Activated CD4-positive, CD25-positive, alpha-beta regulatory T cell (primary cell): ENCODE results near the gene NHSL1.

Experiments
- DNase-seq, 4 experiments: peaks; one replicate each; lab custom pipeline; 2025; lab: John Stamatoyannopoulos, UW

NHSL1 gene

GRCh38 chr6:138522611-138523010, 23.3 kb upstream of the NHSL1 start:
- no peak for DNase-seq

GRCh38 chr6:138521790-138522189, 22.5 kb upstream of the NHSL1 start:
- no peak for DNase-seq

- DNase-seq, result no peak
Observed at GRCh38 chr6:138520463-138520862, 21.2 kb upstream of the NHSL1 start.

- DNase-seq, result no peak
Observed at GRCh38 chr6:138518054-138518453, 18.8 kb upstream of the NHSL1 start.

DNA sequence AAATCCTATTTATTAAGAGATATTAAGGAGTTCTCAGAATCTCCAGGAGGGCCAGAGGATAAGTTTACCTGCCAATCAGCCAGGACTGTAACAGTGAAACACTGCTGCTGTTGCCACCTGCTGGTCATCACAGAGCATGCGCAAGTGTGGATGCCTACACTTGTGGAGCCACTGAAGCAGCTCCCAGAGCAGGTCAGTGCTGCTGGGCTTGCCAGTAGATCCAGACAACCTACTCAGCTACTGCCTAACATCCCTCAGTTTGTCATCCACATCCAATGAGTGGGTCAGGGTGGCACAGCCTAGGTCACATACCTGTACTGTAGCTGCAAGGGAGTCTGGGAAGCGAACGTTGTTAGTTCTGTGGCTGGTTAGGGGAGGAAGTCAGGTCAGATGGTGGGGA, 18.3 kb upstream of the NHSL1 start:
- DNase-seq, result peak in 2 of 4 experiments; percentile 4 to 9

GRCh38 chr6:138515657-138516248, 16.5 kb upstream of the NHSL1 start:
- no peak for DNase-seq

- DNase-seq, result peak in 2 of 4 experiments; percentile 2 to 7
Observed at GRCh38 chr6:138514860-138515540, 15.7 kb upstream of the NHSL1 start.

GRCh38 chr6:138512609-138513008, 13.3 kb upstream of the NHSL1 start:
- DNase-seq, result no peak

DNA sequence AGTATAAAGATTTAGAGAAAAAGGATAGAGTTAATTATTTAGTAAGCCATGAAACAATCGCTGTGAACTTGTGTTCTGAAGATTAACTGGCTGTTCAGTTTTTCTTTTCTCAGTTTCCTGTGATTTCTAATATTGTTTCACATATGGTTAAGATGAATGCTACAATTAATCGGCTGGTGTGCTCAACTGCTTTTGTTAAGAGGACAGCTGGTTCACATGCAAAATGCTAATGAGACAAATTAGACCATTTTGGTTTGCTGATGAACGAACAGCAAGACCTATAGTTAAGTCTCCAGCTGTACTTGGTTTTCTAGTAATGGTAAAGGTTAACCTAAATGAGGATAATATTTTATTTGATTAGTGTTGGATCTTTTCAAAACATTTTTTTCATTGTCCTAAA, 10.8 kb upstream of the NHSL1 start:
- DNase-seq, result no peak

DNA sequence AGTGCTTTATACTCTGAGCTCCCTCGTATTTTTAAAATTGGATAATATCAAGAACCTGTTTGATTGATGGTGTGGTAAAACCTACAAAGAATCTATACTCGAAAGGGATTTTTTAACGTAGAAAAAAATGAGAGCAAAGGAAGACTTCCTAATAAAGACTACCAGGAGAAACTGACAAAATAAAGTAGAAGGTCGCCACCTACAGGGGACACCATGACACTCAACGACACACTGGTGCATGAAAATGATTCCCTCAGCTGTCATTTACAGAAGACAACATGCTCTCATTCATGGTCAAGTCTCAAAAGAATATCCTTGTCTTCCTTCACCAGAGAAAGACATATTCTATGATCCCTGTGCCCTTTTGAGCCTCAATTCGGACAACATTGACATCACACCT, 10.1 kb upstream of the NHSL1 start:
- peak in 2 of 4 experiments; percentile 5 to 10 for DNase-seq

- DNase-seq, result no peak
Observed at GRCh38 chr6:138508676-138508988, 9.3 kb upstream of the NHSL1 start.

- no peak for DNase-seq
Observed at GRCh38 chr6:138507977-138508675, 8.8 kb upstream of the NHSL1 start.

DNA sequence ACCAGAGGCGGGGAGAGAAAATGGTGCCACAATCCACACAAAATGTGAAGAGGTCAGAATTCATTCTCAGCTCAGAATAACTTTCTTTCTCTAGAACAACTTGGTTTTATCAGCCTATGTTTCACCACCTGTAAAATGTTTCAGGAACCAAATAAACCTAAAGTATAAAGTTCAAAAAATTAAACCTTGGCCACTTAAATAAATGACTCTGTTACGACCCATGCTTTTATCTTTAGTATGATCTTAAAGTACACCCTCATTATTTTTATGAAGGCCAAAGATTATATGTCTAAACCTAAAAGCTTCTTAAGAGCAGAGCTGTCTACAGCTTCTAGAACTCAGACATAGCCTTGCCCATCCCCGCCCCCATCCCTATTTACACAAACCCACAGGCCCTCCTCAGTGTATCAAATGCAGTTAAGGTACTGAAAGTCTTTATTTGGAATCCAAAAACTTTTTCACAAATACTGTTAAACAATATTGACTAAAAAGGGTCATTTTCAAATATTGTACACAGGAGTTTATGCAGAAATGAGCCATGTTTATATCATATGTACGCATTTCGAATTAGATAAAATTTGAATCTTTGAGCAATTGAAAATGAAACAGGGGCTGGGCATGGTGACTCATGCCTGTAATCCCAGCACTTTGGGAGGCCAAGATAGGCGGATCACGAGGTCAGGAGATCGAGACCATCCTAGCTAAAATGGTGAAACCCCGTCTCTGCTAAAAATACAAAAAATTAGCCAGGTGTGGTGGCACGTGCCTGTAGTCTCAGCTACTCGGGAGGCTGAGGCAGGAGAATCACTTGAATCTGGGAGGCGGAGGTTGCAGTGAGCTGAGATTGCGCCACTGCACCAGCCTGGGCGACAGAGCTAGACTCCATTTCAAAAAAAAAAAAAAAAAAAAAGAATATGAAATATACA, 5.7 kb upstream of the NHSL1 start:
- DNase-seq, result no peak

DNA sequence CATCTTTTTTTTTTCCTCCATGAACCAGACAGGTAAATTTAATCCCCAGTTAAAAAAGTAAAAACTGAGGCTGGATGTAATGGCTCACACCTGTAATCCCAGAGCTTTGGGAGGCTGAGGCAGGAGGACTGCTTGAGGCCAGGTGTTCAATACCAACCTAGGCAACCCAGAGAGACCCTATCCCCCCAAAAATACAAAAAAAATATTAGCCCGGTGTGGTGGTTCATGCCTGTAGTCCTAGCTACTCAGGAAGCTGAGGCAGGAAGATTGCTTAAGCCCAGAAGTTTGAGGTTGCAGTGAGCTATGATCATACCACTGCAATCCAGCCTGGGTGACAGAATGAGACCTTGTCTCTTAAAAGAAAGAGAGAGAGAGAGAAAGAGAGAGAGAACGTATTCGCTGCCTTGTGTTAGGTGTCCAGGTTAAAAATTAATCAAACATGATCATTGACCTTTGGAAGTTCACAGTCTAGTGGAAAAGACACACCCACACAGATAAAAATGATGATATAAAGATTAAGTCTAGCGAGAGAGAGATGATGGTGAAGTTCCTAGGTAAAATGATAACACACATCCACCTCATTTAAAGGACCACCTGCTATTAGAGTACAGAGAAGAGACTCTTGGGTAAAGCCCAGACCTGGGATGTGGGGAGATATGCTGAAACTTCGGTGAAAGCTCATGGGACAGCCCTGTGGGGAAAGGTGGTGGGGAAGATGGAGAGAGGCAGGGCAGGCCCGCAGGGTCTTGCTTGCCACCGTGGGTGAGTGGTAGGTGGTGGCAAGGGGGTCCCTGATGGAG, 4.8 kb upstream of the NHSL1 start:
- DNase-seq, result no peak

DNA sequence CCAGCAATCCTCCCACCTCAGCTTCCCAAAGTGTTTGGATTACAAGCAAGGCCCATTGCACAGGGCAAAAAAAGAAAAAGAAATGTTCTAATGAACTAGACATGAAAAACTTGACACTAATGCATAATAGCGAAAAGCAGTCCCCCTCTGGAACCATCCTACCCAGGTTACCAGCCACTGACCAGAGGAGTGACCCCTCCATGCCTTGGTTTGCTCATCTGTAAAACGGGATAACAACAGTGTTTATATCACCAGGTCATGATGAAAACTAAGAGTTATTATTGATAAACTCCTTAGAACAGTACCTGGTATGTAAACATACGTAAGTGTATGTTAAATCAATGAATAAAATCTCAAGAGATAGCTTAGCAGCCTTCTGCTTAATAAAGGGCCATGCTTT, 3.3 kb upstream of the NHSL1 start:
- DNase-seq, result no peak

DNA sequence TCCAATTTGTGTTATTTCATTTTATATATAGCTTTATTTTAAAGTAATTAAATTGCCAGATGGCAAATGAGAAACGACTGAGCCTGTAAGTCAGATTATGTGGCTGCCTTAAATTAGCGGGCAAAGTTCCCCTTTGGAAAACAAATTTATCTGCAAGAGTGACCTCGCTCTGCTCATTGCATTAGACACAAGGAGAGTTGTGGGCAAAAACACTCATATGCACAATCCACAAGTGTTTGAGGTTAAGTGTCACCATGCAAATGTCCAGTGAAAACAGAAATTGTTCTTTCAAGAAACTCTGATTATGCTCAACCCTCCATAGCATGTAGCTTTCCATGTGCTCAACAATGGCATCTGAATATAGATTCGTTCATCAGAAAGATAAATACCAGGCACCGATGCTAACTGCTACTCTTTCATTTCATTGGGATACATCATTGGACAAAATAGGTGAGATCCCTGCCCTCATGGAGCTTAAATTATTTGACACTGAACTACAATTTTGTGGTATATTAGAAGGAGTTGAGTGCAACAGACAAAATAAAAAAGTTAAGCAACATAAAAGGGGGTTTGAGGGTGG, 1.7 kb upstream of the NHSL1 start:
- no peak for DNase-seq

GRCh38 chr6:138500045-138500665, 861 bp upstream of the NHSL1 start:
- DNase-seq, result no peak

DNA sequence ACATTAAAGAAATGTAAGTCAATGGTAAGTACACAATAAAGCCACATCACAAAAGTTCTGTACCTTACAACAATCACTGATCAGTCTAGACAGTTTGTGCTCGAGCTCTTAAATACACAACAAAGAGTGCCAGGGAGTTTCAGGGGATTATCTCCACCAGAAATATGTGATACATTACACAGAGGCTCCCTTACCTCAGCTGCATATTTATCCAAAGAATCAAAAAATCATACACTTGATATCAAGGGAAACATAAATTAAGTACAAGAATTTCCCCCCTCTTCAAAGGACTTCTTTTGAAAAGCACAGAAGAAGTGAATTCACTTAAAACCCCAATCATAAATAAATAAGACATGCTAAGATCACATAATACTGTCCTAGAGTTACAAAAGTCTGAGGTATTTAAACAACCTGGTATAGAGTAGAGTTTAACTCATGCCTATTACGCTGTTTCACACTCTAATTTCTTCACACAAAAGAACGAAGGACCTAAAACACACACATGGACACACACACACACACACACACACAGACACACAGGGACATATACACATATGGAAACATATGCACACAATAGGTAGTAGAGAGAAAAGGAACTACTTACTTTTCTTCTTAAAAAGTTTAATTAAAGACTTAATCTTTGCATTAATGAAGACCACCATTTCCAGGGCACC, 528 bp downstream of the NHSL1 start:
- DNase-seq, result no peak

- DNase-seq, result no peak
Observed at GRCh38 chr6:138497286-138497685, 2.0 kb downstream of the NHSL1 start.

DNA sequence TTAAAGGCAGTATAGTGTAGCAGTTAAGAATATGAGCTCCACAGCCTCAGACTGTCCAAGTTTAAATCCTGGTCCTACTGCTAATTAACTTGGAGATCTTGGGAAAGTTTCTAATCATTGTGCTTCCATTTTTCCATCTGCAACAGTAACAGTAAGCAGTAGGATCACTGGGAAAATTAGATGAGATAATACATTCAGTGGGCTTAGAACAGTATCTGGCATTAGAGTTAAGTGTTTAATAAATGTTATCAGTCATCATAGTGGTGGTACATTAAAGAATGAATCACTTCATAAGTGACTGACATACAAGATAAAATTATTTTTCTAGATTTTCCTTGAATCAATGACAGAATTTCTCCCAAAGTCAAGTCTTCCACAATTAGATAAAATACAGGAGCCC, 5.0 kb downstream of the NHSL1 start:
- no peak for DNase-seq
